Measurements from ENCODE around the gene REPIN1.

The REPIN1 gene

DNA sequence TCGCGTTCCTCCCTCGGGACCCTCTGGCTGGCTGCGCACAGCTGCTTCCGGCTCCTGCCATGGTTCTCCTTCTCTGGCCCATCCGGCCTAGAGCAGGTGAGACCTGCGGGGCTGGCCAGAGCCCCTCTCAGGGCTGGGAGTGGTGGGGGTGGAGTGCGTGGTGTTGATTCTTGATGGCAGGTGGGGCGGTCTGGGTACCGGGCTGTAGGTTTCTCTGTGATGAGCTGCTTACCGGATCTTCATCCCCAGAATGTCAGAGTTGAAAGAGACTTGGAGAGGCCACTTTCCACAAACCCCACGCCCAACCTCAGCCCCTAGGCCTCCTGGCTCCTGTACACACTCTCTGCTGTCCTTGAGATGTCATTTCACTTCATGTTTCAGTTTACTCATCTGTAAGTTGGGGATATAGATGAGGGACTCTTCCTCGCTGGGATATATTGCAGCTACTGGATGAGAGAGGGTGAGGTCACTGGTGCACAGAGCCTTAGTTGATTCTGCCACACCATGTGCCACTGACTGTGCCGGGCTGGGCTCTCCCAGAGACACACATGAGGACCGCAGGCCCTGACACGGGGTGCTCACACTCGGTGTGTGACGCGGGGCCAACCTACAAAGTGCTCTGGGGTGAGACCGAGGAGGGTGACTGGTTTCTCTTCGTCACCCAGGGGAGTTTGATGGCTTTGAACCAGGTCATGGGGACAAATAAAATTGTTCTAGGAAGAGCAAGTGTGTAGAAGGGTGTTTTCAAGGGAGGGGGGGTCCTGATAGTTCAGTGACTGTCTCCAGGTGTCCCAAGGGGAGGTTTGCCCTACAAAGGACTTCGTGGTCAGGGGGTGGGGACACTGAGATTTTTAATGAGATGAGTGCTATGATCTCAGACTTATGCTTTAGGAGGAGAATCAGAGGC, 40.0 kb downstream of the REPIN1 start:
- DNase-seq: no peak

DNA sequence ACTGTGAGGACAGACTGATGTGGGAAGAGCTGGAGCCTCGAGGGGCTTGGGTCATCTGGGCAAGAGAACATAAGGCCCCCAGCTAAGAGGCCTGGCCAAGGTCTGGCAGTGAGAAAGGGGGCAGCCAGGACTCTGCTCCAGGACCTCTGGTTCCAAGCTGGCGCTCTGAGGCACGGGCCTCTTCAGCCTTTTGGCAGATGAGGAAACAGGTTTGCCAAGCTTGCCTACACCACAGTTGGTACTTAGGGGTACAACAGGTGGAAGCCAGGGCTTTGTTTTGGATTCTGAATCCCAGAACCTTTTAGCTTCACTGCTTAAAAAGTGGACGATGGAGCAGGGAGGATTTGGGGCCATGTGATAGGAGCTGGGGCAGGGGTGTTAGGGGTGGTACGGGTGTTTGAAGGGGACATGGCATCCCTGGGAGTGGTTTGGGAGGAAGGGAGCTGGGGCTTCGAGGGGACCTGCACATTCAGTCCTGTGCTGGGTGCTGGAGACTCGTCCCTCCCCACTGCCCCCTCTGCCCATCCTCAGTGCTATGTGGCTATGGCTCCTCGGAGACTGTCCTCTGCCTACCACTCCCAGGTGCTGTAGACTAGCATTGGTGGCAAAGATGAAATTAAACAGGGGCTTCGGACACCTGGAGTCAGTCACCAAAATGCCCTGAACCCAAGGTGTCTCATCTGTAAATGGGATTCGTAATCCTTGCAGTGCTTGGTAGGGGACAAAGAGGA, 40.8 kb downstream of the REPIN1 start:
- DNase-seq: no peak

DNA sequence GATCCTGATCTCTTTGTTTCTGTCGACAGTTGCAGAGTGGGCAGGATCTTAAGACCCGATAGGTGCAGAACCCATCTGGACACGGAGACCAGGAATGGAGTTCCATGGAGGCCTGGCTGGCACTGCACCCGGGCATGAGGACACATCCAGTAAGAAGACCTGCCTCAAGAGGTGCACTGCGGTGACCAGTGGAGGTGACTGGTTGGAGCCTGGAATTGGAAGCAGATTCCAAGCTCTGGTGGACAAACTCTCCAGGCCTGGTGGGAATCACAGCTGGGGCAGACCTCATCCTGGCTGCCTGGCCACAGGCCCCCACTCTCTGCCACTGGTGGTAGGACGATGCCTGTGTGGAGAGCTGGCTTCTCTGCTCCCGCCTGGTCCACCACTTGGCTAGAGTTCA, 41.5 kb downstream of the REPIN1 start:
- DNase-seq: no peak

DNA sequence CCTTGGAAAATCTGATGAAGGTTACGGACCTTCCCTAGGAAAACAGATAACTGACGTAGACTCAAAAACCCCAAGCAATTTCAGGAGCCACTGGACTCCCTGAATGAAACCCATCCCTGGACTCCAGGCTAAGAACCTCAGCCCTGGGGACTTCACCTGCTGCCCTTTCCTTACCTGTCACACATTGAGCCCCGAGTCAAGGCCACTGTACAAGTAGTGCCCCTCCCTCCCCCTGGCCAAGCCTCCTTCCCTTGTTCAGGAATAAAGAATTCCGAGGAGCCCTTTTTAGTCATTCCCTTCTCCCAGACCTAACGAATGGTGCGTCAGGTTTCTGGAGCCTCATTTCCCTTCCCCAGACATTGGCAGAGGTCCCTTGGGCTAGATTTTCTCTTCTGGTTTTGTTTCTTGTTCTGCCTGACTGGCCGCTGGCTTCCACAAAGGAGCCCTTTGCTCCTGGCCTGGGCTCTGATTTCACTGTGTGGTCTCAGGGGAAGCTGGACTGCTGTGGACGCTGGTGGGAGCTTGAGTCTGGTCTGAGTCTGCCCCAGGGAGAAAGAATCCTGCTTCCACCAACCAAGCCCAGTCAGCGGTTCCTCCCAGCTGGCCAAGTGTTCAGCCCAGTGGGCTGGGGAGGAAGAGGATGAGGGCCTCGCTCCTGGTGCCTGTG, 42.2 kb downstream of the REPIN1 start:
- no peak for DNase-seq

GRCh38 chr7:150411606-150412005, 43.0 kb downstream of the REPIN1 start:
- DNase-seq: no peak

DNA sequence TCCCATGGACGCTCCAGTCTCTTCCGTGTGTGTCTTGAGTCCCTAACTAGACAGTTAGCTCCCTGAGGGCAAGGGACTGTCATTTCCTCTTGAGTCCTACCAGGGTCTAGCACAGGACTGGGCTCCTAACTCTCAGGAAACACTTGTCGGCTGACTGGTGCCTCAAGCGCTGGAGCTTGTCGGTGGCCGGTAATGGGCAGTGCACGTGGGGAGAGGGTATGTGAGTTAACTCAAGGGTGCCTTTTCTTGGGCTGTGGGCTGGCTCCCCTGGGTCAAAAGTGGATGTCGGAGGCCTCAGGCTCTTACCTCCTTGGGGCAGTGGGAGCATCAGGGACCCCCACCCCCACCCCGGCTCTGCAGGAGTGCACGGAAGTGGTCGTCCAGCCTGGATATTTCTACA, 43.4 kb downstream of the REPIN1 start:
- no peak for DNase-seq

- DNase-seq: no peak
These were observed 44.2 kb downstream of the REPIN1 start for GRCh38 chr7:150412518-150413488.

- DNase-seq: no peak
These were observed 45.0 kb downstream of the REPIN1 start for GRCh38 chr7:150413640-150414081.

DNA sequence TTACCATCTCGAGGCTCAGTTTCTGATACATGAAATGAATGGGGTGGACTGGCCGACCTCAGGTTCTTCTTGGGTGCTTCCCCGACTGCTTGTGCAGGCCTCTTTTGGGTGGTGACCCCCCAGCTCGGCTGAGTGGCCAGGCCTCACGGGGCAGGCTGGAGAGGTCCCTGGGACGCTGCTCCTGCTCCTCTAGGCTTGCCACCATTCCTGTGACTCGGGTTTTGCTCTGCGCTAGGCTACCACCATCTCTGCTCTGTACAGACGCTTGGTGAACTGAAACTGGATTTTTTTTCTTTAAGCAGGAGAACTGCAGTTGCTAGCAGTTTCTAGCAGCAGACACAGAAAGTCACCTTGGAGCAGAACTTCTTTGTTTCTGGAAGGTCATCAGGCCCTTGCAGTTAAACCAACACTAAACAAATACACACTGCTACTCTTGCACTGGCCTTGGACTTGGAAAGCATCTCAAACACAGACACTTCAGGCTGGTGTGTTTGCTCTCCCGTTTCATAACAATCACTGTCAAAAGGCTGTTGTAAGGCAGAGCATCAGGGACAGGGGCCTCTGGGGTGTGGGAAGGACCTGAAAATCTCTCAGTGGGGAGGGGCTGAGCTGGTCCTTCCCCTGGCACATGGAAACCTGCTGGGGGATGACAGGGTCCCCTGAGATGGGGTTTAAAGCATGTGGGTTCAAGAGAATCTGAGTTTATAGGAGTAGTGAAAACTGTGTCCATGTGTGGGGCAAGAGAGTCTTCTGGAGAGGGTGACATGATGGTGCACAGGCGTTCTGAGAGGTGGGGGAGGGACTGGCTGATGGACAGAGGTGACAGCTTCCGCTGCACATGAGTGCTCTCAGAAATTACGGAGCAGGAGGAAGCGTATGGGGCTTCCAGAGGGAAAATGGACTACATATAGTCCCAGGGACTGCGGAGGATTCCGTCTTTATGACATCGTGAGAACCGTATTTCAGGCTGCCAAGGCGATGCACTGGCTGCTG, 46.8 kb downstream of the REPIN1 start:
- DNase-seq: no peak

GRCh38 chr7:150417239-150417638, 48.6 kb downstream of the REPIN1 start:
- no peak for DNase-seq

- DNase-seq: no peak
These were observed 49.2 kb downstream of the REPIN1 start for GRCh38 chr7:150417863-150418262.

- no peak for DNase-seq
These were observed 51.6 kb downstream of the REPIN1 start for GRCh38 chr7:150420242-150420641.

GRCh38 chr7:150420987-150421674, 52.5 kb downstream of the REPIN1 start:
- peak; percentile 81 for DNase-seq

GRCh38 chr7:150421831-150422230, 53.2 kb downstream of the REPIN1 start:
- no peak for DNase-seq

Measured in NCI-H1092 (cell line).